Left cardiac atrium (tissue), 4 donors: Measurements from ENCODE around the gene ABHD15. TPM values are rescaled to one million over a fixed set of nuclear protein-coding genes. Genes with fewer than 3 reads are reported as not detected.

Experiments
- ATAC-seq, 2 donors: fragments of 200-7000 bp; cut with Tn5 transposase; one replicate each; pipeline ENCODE4 v1.9.1; 2020; ENCODE audit warnings: mild to moderate bottlenecking in 2 of 2, moderate library complexity in 2 of 2
- DNase-seq: peaks from one replicate; pipeline ENCODE4 v3.0.0-alpha.2; 2020
- intact Hi-C, 2 donors: fragments of 100-400 bp; cut with DNase I; formaldehyde crosslinking; loops; one replicate each; pipeline versions ENCODE4 v1.14.1 to v1.15.1; 2022 to 2023
- total RNA-seq, 2 donors: library from RNA; stranded (reverse); fragmentation: NEBNext Ultra II Directional; extraction: Animal tissue kit (Norgen Biotek cat#: 25700); gene quantifications; one replicate each; pipeline ENCODE4 v1.2.1, GENCODE V29; 2021
- donor health status: DM: no; HTN: yes; CAD: no.
- donor health status: DM: no; HTN: yes; CAD: no; lungs with severe emphysema.
- donor health status: DM: yes; HTN: yes; CAD: no.
- donor health status: Dilated cardiomyopathy.

The ABHD15 gene
- total RNA-seq, 2 donors from 2014 or later: 8.3 to 11.6 TPM

- intact Hi-C loops: loop anchor here in 1 of 2 donors (10.0 kb wide), 1 partner anchor 361 kb away; the partner anchor contains the start of gene SSH2
- DNase-seq (no peak), ATAC-seq (no peak)
Measured at GRCh38 chr17:29573871-29574731, 7.3 kb upstream of the ABHD15 start.

- intact Hi-C loops: loop anchor here in 1 of 2 donors (10.0 kb wide), 1 partner anchor 361 kb away; the partner anchor contains the start of gene SSH2
- ATAC-seq (no peak), DNase-seq (no peak)
Measured at GRCh38 chr17:29573558-29573869, 6.7 kb upstream of the ABHD15 start.

GRCh38 chr17:29572691-29573557, 6.1 kb upstream of the ABHD15 start:
- ATAC-seq (peak; percentile 57 to 60), DNase-seq (peak; percentile 81)
- intact Hi-C loops: loop anchor here in 1 of 2 donors (10.0 kb wide), 1 partner anchor 362 kb away; the partner anchor contains the start of gene SSH2

- DNase-seq: no peak
- peak; percentile 10 to 18 for ATAC-seq
- intact Hi-C loops: loop anchor here in 1 of 2 donors (10.0 kb wide), 1 partner anchor 363 kb away; the partner anchor contains the start of gene SSH2
Measured at GRCh38 chr17:29571883-29572681, 5.2 kb upstream of the ABHD15 start.

GRCh38 chr17:29571486-29571882, 4.6 kb upstream of the ABHD15 start:
- ATAC-seq (no peak), DNase-seq (no peak)
- intact Hi-C loops: loop anchor here in 1 of 2 donors (10.0 kb wide), 1 partner anchor 363 kb away; the partner anchor contains the start of gene SSH2

GRCh38 chr17:29570521-29570920, 3.7 kb upstream of the ABHD15 start:
- DNase-seq (no peak), ATAC-seq (no peak)
- intact Hi-C loops: loop anchor here in 1 of 2 donors (10.0 kb wide), 1 partner anchor 364 kb away; the partner anchor contains the start of gene SSH2

- DNase-seq: no peak
- no peak for ATAC-seq
- intact Hi-C loops: no loop called here
Measured at GRCh38 chr17:29569245-29569950, 2.6 kb upstream of the ABHD15 start.

- intact Hi-C loops: no loop called here
- DNase-seq (peak; percentile 91), ATAC-seq (peak; percentile 63 to 76)
Measured at GRCh38 chr17:29568331-29569244, 1.8 kb upstream of the ABHD15 start, which contains the start of gene TP53I13. Gene TP53I13 (plus strand): TSS chr17:29568701. CDS start chr17:29568759, 58 bp downstream.

GRCh38 chr17:29567554-29568330, 905 bp upstream of the ABHD15 start:
- intact Hi-C loops: no loop called here
- peak; percentile 37 to 45 for ATAC-seq

GRCh38 chr17:29567304-29567553, 392 bp upstream of the ABHD15 start:
- DNase-seq (no peak), ATAC-seq (peak; percentile 3 to 12)
- intact Hi-C loops: no loop called here

More at GRCh38 chr17:29567554-29568330, 905 bp upstream of the ABHD15 start:
- peak; percentile 75 for DNase-seq

- no peak for DNase-seq
- peak in 1 of 2 donors; percentile 1 for ATAC-seq
- intact Hi-C loops: no loop called here
Measured at GRCh38 chr17:29565643-29566472, 979 bp downstream of the ABHD15 start.

- DNase-seq: no peak
- ATAC-seq: no peak
- intact Hi-C loops: no loop called here
Measured at GRCh38 chr17:29563816-29564215, 3.0 kb downstream of the ABHD15 start.

GRCh38 chr17:29562615-29563014, 4.2 kb downstream of the ABHD15 start:
- no peak for ATAC-seq
- intact Hi-C loops: no loop called here
- no peak for DNase-seq

GRCh38 chr17:29561554-29562517, 5.0 kb downstream of the ABHD15 start:
- intact Hi-C loops: no loop called here
- DNase-seq (no peak), ATAC-seq (peak in 1 of 2 donors; percentile 7)

- DNase-seq: no peak
- intact Hi-C loops: no loop called here
- ATAC-seq: peak in 1 of 2 donors; percentile 15
Measured at GRCh38 chr17:29560316-29560715, 6.5 kb downstream of the ABHD15 start.
